ENCODE results near the gene FEZF2. TPM values are rescaled to one million over a fixed set of nuclear protein-coding genes. Genes with fewer than 3 reads are reported as not detected.

The FEZF2 gene
- total RNA-seq, 1 experiment from 2014 or later: not detected

GRCh38 chr3:62379321-62379798 is 6.0 kb upstream of the FEZF2 start:
- H3K27ac ChIP-seq (ENCODE audit: low read depth, low read length, poor library complexity, severe bottlenecking): no peak overlapping the region
- no peaks in the 10 kb centered on the region for H3K4me1 ChIP-seq (ENCODE audit: insufficient read depth, low read length, poor library complexity, severe bottlenecking)
- CTCF ChIA-PET: no interaction called here
- H3K4me3 ChIP-seq (ENCODE audit: low read depth, low read length, poor library complexity, severe bottlenecking): no peak overlapping the region
- H3K27me3 ChIP-seq (replicated peaks; ENCODE audit: insufficient read depth, low read depth, low read length, poor library complexity): peaks cover 84% of the 10 kb centered on the region
- H3K9me3 ChIP-seq (ENCODE audit: low read depth, low read length, poor library complexity, severe bottlenecking): no peaks in the 10 kb centered on the region
- no peaks in the 10 kb centered on the region for H3K36me3 ChIP-seq (ENCODE audit: insufficient read depth, low read length, poor library complexity, severe bottlenecking)
- BruUV-seq (replicated peaks): no TSS peak
- no peak for DNase-seq (ENCODE audit: low spot score)
- intact Hi-C loops (cut with micrococcal nuclease; ENCODE audit: unreplicated experiment): no loop called here
- TF ChIP-seq EZH2 (IDR thresholded peaks at IDR 0.05; ENCODE audit: borderline replicate concordance, low read depth, low read length, poor library complexity, severe bottlenecking) (no peak), CTCF (conservative IDR thresholded peaks at IDR 0.05; ENCODE audit: low read depth, low read length) (no peak)
- POLR2A ChIA-PET (ENCODE audit: low non-redundant PET): no interaction called here

GRCh38 chr3:62378921-62379320 is 5.6 kb upstream of the FEZF2 start:
- no TSS peak for BruUV-seq (replicated peaks)
- Histone ChIP-seq H3K9me3 (ENCODE audit: low read depth, low read length, poor library complexity, severe bottlenecking) (no peaks in the 10 kb centered on the region), H3K27me3 (replicated peaks; ENCODE audit: insufficient read depth, low read depth, low read length, poor library complexity) (peaks cover 88% of the 10 kb centered on the region), H3K36me3 (ENCODE audit: insufficient read depth, low read length, poor library complexity, severe bottlenecking) (no peaks in the 10 kb centered on the region), H3K4me1 (ENCODE audit: insufficient read depth, low read length, poor library complexity, severe bottlenecking) (no peaks in the 10 kb centered on the region), H3K4me3 (ENCODE audit: low read depth, low read length, poor library complexity, severe bottlenecking) (no peak overlapping the region), H3K27ac (ENCODE audit: low read depth, low read length, poor library complexity, severe bottlenecking) (no peak overlapping the region)
- ChIA-PET POLR2A (ENCODE audit: low non-redundant PET) (no interaction called here), CTCF (no interaction called here)
- no peak for DNase-seq (ENCODE audit: low spot score)
- intact Hi-C loops (cut with micrococcal nuclease; ENCODE audit: unreplicated experiment): no loop called here
- no peak for TF ChIP-seq CTCF (conservative IDR thresholded peaks at IDR 0.05; ENCODE audit: low read depth, low read length)
- TF ChIP-seq EZH2 (IDR thresholded peaks at IDR 0.05; ENCODE audit: borderline replicate concordance, low read depth, low read length, poor library complexity, severe bottlenecking): no peak

- ChIA-PET CTCF (no interaction called here), POLR2A (ENCODE audit: low non-redundant PET) (no interaction called here)
- no peaks in the 10 kb centered on the region for H3K36me3 ChIP-seq (ENCODE audit: insufficient read depth, low read length, poor library complexity, severe bottlenecking)
- DNase-seq (ENCODE audit: low spot score): no peak
- no peaks in the 10 kb centered on the region for H3K4me1 ChIP-seq (ENCODE audit: insufficient read depth, low read length, poor library complexity, severe bottlenecking)
- H3K27me3 ChIP-seq (replicated peaks; ENCODE audit: insufficient read depth, low read depth, low read length, poor library complexity): peaks cover 94% of the 10 kb centered on the region
- H3K9me3 ChIP-seq (ENCODE audit: low read depth, low read length, poor library complexity, severe bottlenecking): no peaks in the 10 kb centered on the region
- BruUV-seq (replicated peaks): no TSS peak
- H3K4me3 ChIP-seq (ENCODE audit: low read depth, low read length, poor library complexity, severe bottlenecking): no peak overlapping the region
- TF ChIP-seq CTCF (conservative IDR thresholded peaks at IDR 0.05; ENCODE audit: low read depth, low read length) (no peak), EZH2 (IDR thresholded peaks at IDR 0.05; ENCODE audit: borderline replicate concordance, low read depth, low read length, poor library complexity, severe bottlenecking) (peak; percentile 72)
- H3K27ac ChIP-seq (ENCODE audit: low read depth, low read length, poor library complexity, severe bottlenecking): no peak overlapping the region
- intact Hi-C loops (cut with micrococcal nuclease; ENCODE audit: unreplicated experiment): no loop called here
Observed at GRCh38 chr3:62378311-62378789, 5.0 kb upstream of the FEZF2 start.
